Measurements from ENCODE around the gene CLEC20A.

Gene CLEC20A

GRCh38 chr1:178434360-178434759, 62.4 kb downstream of the CLEC20A start:
- Histone ChIP-seq H3K27me3 (replicated peaks; ENCODE audit: insufficient read depth, low read length) (no peaks in the 10 kb centered on the region), H3K79me2 (ENCODE audit: low read length) (no peaks in the 10 kb centered on the region), H2AFZ (ENCODE audit: low read length) (no peak overlapping the region), H4K20me1 (ENCODE audit: insufficient read depth, low read length) (no peaks in the 10 kb centered on the region), H3K27ac (ENCODE audit: low read length) (no peak overlapping the region), H3K9ac (ENCODE audit: low read length) (no peak overlapping the region), H3K9me2 (replicated peaks; ENCODE audit: insufficient read depth, low read length) (no peaks in the 10 kb centered on the region), H3K4me2 (ENCODE audit: low read depth, low read length) (no peak overlapping the region), H3K4me1 (ENCODE audit: low read length) (no peaks in the 10 kb centered on the region), H3K9me3 (replicated peaks; ENCODE audit: insufficient read depth, low read length) (no peaks in the 10 kb centered on the region), H3F3A (ENCODE audit: insufficient read depth, low read length) (no peaks in the 10 kb centered on the region), H3K36me3 (replicated peaks; ENCODE audit: insufficient read depth, low read length) (no peaks in the 10 kb centered on the region), H3K4me3 (ENCODE audit: low read length) (no peak overlapping the region)
- TF ChIP-seq, protein P1, sequence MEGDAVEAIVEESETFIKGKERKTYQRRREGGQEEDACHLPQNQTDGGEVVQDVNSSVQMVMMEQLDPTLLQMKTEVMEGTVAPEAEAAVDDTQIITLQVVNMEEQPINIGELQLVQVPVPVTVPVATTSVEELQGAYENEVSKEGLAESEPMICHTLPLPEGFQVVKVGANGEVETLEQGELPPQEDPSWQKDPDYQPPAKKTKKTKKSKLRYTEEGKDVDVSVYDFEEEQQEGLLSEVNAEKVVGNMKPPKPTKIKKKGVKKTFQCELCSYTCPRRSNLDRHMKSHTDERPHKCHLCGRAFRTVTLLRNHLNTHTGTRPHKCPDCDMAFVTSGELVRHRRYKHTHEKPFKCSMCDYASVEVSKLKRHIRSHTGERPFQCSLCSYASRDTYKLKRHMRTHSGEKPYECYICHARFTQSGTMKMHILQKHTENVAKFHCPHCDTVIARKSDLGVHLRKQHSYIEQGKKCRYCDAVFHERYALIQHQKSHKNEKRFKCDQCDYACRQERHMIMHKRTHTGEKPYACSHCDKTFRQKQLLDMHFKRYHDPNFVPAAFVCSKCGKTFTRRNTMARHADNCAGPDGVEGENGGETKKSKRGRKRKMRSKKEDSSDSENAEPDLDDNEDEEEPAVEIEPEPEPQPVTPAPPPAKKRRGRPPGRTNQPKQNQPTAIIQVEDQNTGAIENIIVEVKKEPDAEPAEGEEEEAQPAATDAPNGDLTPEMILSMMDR (IDR thresholded peaks at IDR 0.05; ENCODE audit: low read length) = no peak
- TF ChIP-seq EZH2 (optimal IDR thresholded peaks at IDR 0.05; ENCODE audit: low read depth, low read length) = no peak
- no peak for TF ChIP-seq EZH2phosphoT487 (IDR thresholded peaks at IDR 0.05; ENCODE audit: low read length)
- no peak for DNase-seq

All from MM.1S (cell line).